HL-60 (cell line): Measurements from ENCODE around the gene TYR.
"Not testable (repeated sequence)": the region's sequence is repeated elsewhere in the genome, so short reads cannot be mapped to it uniquely, and the experiment has no call there.

Source experiments
- DNase-seq, 2 experiments: peaks; one replicate each; pipeline ENCODE4 v3.0.0-alpha.2; 2010 to 2020; ENCODE audit warnings: low read depth in 1 of 2, low spot score in 1 of 2
- H3K27ac ChIP-seq: fragments of 250-450 bp; sonication (Bioruptor Pico); replicated peaks from 2 replicates; pipeline ENCODE4 v1.5.1; 2020; ENCODE audit warnings: mild to moderate bottlenecking, moderate library complexity
- H3K27me3 ChIP-seq: fragments of 250-450 bp; sonication (Bioruptor Pico); 2 replicates; pipeline ENCODE4 v1.5.1; 2021; ENCODE audit warnings: mild to moderate bottlenecking, moderate library complexity; ENCODE audit not compliant: insufficient read depth, poor library complexity, severe bottlenecking
- H3K4me3 ChIP-seq: replicated peaks from 2 replicates; pipeline ENCODE4 v1.5.1; 2011; ENCODE audit warnings: mild to moderate bottlenecking, control low read depth, low read length; ENCODE audit not compliant: insufficient read depth
- CTCF ChIP-seq: IDR thresholded peaks from one replicate; pipeline ENCODE4 v1.5.1; 2011; ENCODE audit warnings: low read length, control low read depth, inconsistent platforms; ENCODE audit not compliant: insufficient read depth
- GABPA ChIP-seq: IDR thresholded peaks from 2 replicates; pipeline ENCODE4 v1.6.1; 2012; ENCODE audit warnings: low read depth
- POLR2AphosphoS5 ChIP-seq: IDR thresholded peaks from 2 replicates; pipeline ENCODE4 v1.6.1; 2012; ENCODE audit warnings: low read depth
- REST ChIP-seq: IDR thresholded peaks from 2 replicates; pipeline ENCODE4 v1.6.1; 2012; ENCODE audit warnings: low read depth; ENCODE audit not compliant: insufficient replicate concordance
- SPI1 ChIP-seq: IDR thresholded peaks from 2 replicates; pipeline ENCODE4 v1.6.1; 2012; ENCODE audit warnings: low read depth, mild to moderate bottlenecking, borderline replicate concordance

TYR gene

GRCh38 chr11:89220684-89221339 lies 43.1 kb downstream of the TYR start:
- no peak overlapping the region for H3K4me3 ChIP-seq
- DNase-seq = no peak
- H3K27me3 ChIP-seq = no peaks in the 10 kb centered on the region
- H3K27ac ChIP-seq = no peak overlapping the region
- TF ChIP-seq SPI1 (no peak), GABPA (no peak), REST (no peak), CTCF (no peak), POLR2AphosphoS5 (no peak)

DNA sequence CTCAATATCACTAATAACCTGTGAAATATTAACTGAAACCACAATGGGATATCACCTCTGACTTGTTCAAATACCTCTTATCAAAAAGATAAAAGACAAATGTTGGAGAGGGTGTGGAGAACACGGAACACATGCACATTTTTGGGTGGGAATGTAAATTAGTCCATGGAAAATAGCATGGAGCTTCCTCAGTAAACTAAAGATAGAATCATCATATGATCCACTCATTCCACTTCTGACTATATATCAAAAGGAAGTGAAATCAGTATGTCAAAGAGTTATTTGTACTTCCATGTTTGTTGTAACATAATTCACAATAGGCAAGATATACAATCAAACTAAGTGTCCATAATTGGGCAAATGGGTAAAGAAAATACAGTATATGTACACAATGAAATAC lies 57.4 kb downstream of the TYR start:
- no peaks in the 10 kb centered on the region for H3K27me3 ChIP-seq
- no peak overlapping the region for H3K4me3 ChIP-seq
- TF ChIP-seq REST = no peak
- no peak for TF ChIP-seq CTCF
- no peak for TF ChIP-seq SPI1
- no peak for TF ChIP-seq GABPA
- TF ChIP-seq POLR2AphosphoS5 = no peak
- DNase-seq = no peak
- no peak overlapping the region for H3K27ac ChIP-seq

DNA sequence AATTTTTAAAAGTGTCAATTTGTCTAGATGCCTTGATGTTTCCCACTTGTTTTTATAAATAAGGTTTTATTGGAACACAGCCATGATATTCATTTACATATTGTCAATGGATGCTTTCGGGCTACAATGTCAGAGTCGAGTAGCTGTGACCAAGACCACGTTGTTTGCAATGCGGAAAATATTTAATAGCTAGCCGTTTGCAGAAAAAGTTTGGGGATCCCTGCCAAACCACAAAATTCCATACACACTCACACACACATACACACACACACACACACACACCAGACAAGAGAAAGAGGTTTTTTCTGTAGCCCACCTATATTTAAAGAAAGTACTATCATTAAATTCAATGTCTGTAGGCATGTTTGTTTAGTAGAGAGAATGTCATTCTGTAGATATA lies 58.3 kb downstream of the TYR start:
- H3K27ac ChIP-seq = no peak overlapping the region
- DNase-seq = no peak
- H3K4me3 ChIP-seq = no peak overlapping the region
- no peaks in the 10 kb centered on the region for H3K27me3 ChIP-seq
- TF ChIP-seq REST (no peak), CTCF (no peak), POLR2AphosphoS5 (no peak), GABPA (no peak), SPI1 (no peak)

DNA sequence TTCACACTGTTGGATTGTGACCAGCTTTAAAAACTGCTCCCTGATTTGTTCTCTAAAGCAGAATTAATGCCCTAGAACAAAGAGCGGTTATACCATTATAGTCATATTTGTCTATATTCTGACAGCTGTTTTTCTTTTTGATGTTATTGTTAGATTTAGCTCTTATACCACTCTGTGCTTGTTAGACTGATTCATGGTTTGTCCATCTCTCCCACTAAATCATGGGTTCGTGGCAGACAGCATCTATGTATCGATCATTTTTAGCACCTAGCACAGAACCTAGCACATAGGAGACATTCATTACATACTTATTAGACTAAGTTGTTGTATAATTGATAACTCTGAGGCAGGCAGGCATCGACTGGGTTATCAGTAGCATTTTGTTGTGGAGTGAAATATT lies 69.3 kb downstream of the TYR start:
- not testable (repeated sequence) for H3K27me3 ChIP-seq, H3K27ac ChIP-seq, DNase-seq, H3K4me3 ChIP-seq
